Upper lobe of right lung (tissue), 1 donor: ENCODE measurements around the gene WNT9B. TPM values are rescaled to one million over a fixed set of nuclear protein-coding genes. Genes with fewer than 3 reads are reported as not detected.
"Not testable (repeated sequence)": the region's sequence is repeated elsewhere in the genome, so short reads cannot be mapped to it uniquely, and the experiment has no call there.

Source experiments
- ATAC-seq: fragments of 200-7000 bp; cut with Tn5 transposase; one replicate; pipeline ENCODE4 v1.9.1; 2020; ENCODE audit warnings: mild to moderate bottlenecking, moderate library complexity
- DNase-seq: peaks from one replicate; pipeline ENCODE4 v3.0.0-alpha.2; 2020
- H3K27ac ChIP-seq: fragments of 200-600 bp; one replicate; pipeline ENCODE4 v1.8.0; 2022
- H3K27me3 ChIP-seq: fragments of 200-600 bp; one replicate; pipeline ENCODE4 v1.8.0; 2022; ENCODE audit warnings: mild to moderate bottlenecking
- H3K36me3 ChIP-seq: fragments of 200-600 bp; one replicate; pipeline ENCODE4 v1.8.0; 2022
- H3K4me1 ChIP-seq: fragments of 200-600 bp; one replicate; pipeline ENCODE4 v1.8.0; 2022
- H3K4me3 ChIP-seq: fragments of 200-600 bp; one replicate; pipeline ENCODE4 v1.8.0; 2022; ENCODE audit warnings: mild to moderate bottlenecking
- H3K9me3 ChIP-seq: fragments of 200-600 bp; one replicate; pipeline ENCODE4 v1.8.0; 2022
- intact Hi-C: fragments of 100-400 bp; cut with DNase I; formaldehyde crosslinking; loops from one replicate; pipeline ENCODE4 v1.11.0; 2022
- total RNA-seq: library from RNA; stranded (reverse); fragmentation: NEBNext Ultra II Directional; extraction: Animal tissue kit (Norgen Biotek cat#: 25700); gene quantifications from one replicate; pipeline ENCODE4 v1.2.1, GENCODE V29; 2021
- TF ChIP-seq, protein P1 (sequence below): fragments of 200-600 bp; IDR thresholded peaks from one replicate; pipeline ENCODE4 v1.8.0; 2022; ENCODE audit warnings: antibody characterized with exemption
- donor health status: DM: no; HTN: yes; CAD: no; lungs with severe emphysema.

The WNT9B gene
- total RNA-seq, 1 donor from 2014 or later = 2.0 TPM

DNA sequence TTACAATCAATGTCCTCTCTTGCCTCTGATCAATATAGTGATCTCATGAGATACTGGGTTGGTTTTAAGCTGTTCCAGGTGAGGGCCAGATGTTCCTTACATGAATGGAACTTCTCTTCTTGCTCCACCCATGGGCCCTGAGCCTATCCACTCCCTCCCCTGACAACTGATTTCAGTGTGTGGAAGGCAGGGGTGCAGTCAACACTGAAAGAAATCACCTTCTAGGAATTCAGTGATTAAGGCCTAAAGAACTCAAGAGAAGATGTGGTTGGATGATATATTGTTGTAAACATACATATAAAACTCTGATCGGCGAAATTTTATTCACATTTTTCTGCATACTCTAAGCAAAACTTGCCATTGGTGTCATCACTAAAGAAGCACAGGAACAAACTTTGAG lies 64.8 kb downstream of the WNT9B start:
- no peaks in the 10 kb centered on the region for H3K4me1 ChIP-seq
- H3K9me3 ChIP-seq = no peaks in the 10 kb centered on the region
- intact Hi-C loops = no loop called here
- H3K36me3 ChIP-seq = no peaks in the 10 kb centered on the region
- H3K27me3 ChIP-seq = no peaks in the 10 kb centered on the region
- no peak for ATAC-seq
- H3K4me3 ChIP-seq = no peak overlapping the region
- no peak for DNase-seq
- TF ChIP-seq, protein P1, sequence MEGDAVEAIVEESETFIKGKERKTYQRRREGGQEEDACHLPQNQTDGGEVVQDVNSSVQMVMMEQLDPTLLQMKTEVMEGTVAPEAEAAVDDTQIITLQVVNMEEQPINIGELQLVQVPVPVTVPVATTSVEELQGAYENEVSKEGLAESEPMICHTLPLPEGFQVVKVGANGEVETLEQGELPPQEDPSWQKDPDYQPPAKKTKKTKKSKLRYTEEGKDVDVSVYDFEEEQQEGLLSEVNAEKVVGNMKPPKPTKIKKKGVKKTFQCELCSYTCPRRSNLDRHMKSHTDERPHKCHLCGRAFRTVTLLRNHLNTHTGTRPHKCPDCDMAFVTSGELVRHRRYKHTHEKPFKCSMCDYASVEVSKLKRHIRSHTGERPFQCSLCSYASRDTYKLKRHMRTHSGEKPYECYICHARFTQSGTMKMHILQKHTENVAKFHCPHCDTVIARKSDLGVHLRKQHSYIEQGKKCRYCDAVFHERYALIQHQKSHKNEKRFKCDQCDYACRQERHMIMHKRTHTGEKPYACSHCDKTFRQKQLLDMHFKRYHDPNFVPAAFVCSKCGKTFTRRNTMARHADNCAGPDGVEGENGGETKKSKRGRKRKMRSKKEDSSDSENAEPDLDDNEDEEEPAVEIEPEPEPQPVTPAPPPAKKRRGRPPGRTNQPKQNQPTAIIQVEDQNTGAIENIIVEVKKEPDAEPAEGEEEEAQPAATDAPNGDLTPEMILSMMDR = no peak
- H3K27ac ChIP-seq = no peak overlapping the region

DNA sequence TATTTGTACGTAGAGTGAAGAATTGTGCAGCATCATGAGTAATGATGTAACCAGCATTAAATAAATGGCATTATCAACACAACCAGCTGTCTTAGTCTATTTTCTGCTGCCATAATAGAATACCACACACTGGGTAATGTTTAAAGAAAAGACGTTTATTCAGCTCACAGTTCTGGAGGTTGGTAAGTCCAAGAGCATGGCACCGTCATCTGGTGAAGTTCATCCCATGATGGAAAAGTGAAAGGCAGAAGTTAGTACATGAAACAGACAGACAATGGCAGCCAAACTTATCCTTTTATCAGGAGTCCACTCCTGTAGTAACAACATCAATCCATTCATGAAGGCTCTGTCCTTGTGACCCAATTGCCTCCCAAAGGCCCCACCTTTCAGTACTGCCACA lies 65.2 kb downstream of the WNT9B start:
- no peak overlapping the region for H3K4me3 ChIP-seq
- no peaks in the 10 kb centered on the region for H3K27me3 ChIP-seq
- H3K4me1 ChIP-seq = no peaks in the 10 kb centered on the region
- H3K36me3 ChIP-seq = no peaks in the 10 kb centered on the region
- intact Hi-C loops = no loop called here
- ATAC-seq (no peak), DNase-seq (no peak)
- H3K27ac ChIP-seq = no peak overlapping the region
- no peaks in the 10 kb centered on the region for H3K9me3 ChIP-seq
- TF ChIP-seq, protein P1 = no peak

DNA sequence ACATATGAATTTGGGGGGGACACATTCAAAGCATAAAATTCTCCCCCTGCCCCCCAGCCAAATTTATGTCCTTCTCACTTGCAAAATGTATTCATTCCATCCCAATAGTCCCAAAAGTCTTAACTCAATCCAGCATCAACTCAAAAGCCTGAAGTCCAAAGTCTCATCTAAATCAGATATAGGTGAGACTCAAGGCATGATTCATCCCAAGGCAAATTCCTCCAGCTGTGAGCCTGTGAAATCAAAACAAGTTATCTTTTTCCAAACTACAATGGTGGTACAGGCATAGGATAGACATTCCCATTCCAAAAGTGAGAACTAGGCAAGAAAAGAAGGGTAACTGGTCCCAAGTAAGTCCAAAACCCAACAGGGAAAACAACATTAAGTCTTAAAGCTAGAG lies 65.7 kb downstream of the WNT9B start:
- intact Hi-C loops = no loop called here
- H3K4me3 ChIP-seq = no peak overlapping the region
- no peak overlapping the region for H3K27ac ChIP-seq
- DNase-seq (no peak), ATAC-seq (no peak)
- TF ChIP-seq, protein P1 = no peak
- no peaks in the 10 kb centered on the region for H3K36me3 ChIP-seq
- H3K27me3 ChIP-seq = no peaks in the 10 kb centered on the region
- no peaks in the 10 kb centered on the region for H3K4me1 ChIP-seq
- no peaks in the 10 kb centered on the region for H3K9me3 ChIP-seq

DNA sequence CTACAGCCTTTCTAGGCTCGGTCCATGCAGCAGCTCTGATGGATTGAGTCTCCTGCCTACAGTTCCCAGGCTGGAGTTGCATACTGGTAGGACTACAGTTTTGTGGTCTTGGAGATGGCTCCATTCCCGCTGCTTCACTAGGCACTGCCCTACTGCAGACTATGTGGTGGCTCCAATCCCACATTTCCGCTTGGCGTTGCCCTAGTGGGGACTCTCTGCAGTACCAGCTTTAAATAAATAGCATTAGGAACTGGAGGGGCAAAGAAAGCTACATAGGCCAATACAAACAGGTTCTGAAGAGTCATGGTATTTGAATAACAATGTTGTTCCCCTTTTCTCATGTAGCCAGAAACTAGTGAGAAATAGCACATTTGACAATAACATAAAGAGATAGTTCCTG lies 66.1 kb downstream of the WNT9B start:
- no peaks in the 10 kb centered on the region for H3K9me3 ChIP-seq
- no peaks in the 10 kb centered on the region for H3K4me1 ChIP-seq
- TF ChIP-seq, protein P1 = no peak
- ATAC-seq (no peak), DNase-seq (no peak)
- H3K27me3 ChIP-seq = no peaks in the 10 kb centered on the region
- no peak overlapping the region for H3K4me3 ChIP-seq
- intact Hi-C loops = no loop called here
- H3K36me3 ChIP-seq = no peaks in the 10 kb centered on the region
- H3K27ac ChIP-seq = no peak overlapping the region

DNA sequence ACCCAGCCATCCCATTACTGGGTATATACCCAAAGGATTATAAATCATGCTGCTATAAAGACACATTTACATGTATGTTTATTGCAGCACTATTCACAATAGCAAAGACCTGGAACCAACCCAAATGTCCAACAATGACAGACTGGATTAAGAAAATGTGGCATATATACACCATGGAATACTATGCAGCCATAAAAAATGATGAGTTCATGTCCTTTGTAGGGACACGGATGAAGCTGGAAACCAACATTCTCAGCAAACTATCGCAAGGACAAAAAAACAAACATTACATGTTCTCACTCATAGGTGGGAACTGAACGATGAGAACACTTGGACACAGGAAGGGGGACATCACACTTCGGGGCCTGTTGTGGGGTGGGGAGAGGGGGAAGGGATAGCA lies 70.6 kb downstream of the WNT9B start:
- intact Hi-C loops, H3K36me3 ChIP-seq, DNase-seq, H3K27me3 ChIP-seq, H3K9me3 ChIP-seq, H3K27ac ChIP-seq, ATAC-seq: not testable (repeated sequence)
- Histone ChIP-seq H3K4me3 (peak overlapping the region; percentile 79), H3K4me1 (peaks cover 20% of the 10 kb centered on the region)

DNA sequence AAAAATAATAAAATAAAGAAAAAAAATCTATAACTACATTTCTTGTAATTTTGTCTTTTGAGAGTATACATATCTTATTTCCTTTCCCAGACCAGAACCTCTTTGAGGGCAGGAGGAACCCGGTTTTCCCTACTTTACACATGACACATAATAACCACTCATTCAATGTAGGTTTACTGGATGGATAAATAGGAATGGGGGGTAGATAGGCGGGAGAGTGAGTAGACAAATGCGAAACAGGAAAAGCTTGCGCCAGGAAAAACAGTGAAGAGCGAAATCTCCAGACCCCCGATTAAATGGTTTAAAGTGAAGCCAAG lies 71.1 kb downstream of the WNT9B start:
- DNase-seq = no peak
- TF ChIP-seq, protein P1 = no peak
- peak overlapping the region; percentile 79 for H3K4me3 ChIP-seq

More for the DNA sequence above, 71.1 kb downstream of the WNT9B start:
- H3K36me3 ChIP-seq = no peaks in the 10 kb centered on the region
- peak overlapping the region; percentile 98 for H3K27ac ChIP-seq
- H3K9me3 ChIP-seq = no peaks in the 10 kb centered on the region
- no peaks in the 10 kb centered on the region for H3K27me3 ChIP-seq
- intact Hi-C loops = no loop called here
- ATAC-seq = no peak
- peaks cover 20% of the 10 kb centered on the region for H3K4me1 ChIP-seq
